SHP77 (cell line): ENCODE results near the gene ZDHHC21.
A peak's percentile ranks its signal among the peaks of the same experiment; 100 is the strongest.

Experiments used
- DNase-seq, 2 experiments: peaks; one replicate each; lab custom pipeline; 2025; lab: John Stamatoyannopoulos, UW

ZDHHC21 gene

GRCh38 chr9:14616188-14616982, 76.8 kb downstream of the ZDHHC21 start:
- DNase-seq, result peak; percentile 16 to 34

- DNase-seq, result peak; percentile 61 to 68
Observed at GRCh38 chr9:14608540-14608939, 84.7 kb downstream of the ZDHHC21 start.

GRCh38 chr9:14597171-14597799, 95.9 kb downstream of the ZDHHC21 start:
- no peak for DNase-seq

- DNase-seq, result peak in 1 of 2 experiments; percentile 13
Observed at GRCh38 chr9:14593406-14593805, 99.8 kb downstream of the ZDHHC21 start.

- no peak for DNase-seq
Observed at GRCh38 chr9:14591411-14591810, 101.8 kb downstream of the ZDHHC21 start.

GRCh38 chr9:14585730-14586473, 107.3 kb downstream of the ZDHHC21 start:
- no peak for DNase-seq

- no peak for DNase-seq
Observed at GRCh38 chr9:14584571-14584970, 108.7 kb downstream of the ZDHHC21 start.

- DNase-seq, result no peak
Observed at GRCh38 chr9:14578030-14578429, 115.2 kb downstream of the ZDHHC21 start.

GRCh38 chr9:14574173-14574572, 119.1 kb downstream of the ZDHHC21 start:
- no peak for DNase-seq

GRCh38 chr9:14573319-14573718, 119.9 kb downstream of the ZDHHC21 start:
- DNase-seq, result peak; percentile 30 to 65

GRCh38 chr9:14565352-14566016, 127.7 kb downstream of the ZDHHC21 start:
- DNase-seq, result no peak

- DNase-seq, result no peak
Observed at GRCh38 chr9:14563902-14564624, 129.2 kb downstream of the ZDHHC21 start.

GRCh38 chr9:14561929-14562405, 131.3 kb downstream of the ZDHHC21 start:
- no peak for DNase-seq
